HCT116 (cell line): ENCODE data around the gene PHLPP2. TPM values are rescaled to one million over a fixed set of nuclear protein-coding genes. Genes with fewer than 3 reads are reported as not detected.

ENCODE experiments used
- ATAC-seq: fragments of 200-7000 bp; cut with Tn5 transposase; 2 replicates; pipeline ENCODE4 v1.9.1; 2020; ENCODE audit warnings: mild to moderate bottlenecking, moderate library complexity
- BruUV-seq: library from RNA; stranded (reverse); fragments of 400-500 nt; replicated peaks from 2 replicates; lab custom pipeline; 2021; lab: Mats Ljungman, UMichigan
- CTCF ChIA-PET: fragments of 300-600 bp; sonication (Branson Sonifier 250); formaldehyde crosslinking; loops from one replicate; lab custom pipeline; 2021; ENCODE audit warnings: antibody characterized with exemption; lab: Charles Lee
- POLR2A ChIA-PET: fragments of 300-600, 350-600 bp; sonication (Branson Sonifier 250); formaldehyde crosslinking; loops from one replicate; lab custom pipeline; 2021; ENCODE audit warnings: antibody characterized with exemption; lab: Charles Lee
- RAD21 ChIA-PET, 2 experiments: fragments of 300-600 bp; sonication (Branson Sonifier 250); formaldehyde crosslinking; loops; one replicate each; lab custom pipeline; 2023; ENCODE audit warnings: low total read pairs in 2 of 2; ENCODE audit not compliant: uncharacterized antibody in 2 of 2, unreplicated experiment in 2 of 2, low non-redundant PET in 1 of 2; lab: Charles Lee
- DNase-seq: peaks from one replicate; pipeline ENCODE4 v3.0.0-alpha.2; 2010; ENCODE audit warnings: low read depth, low spot score
- H2AFZ ChIP-seq: fragments of 200-600 bp; shearing (Covaris generic), sonication (generic); 2 replicates; pipeline ENCODE4 v1.6.1; 2017; ENCODE audit warnings: low read depth, mixed run types, mixed read lengths, antibody characterized with exemption, low read length; ENCODE audit not compliant: poor library complexity, severe bottlenecking
- H3K27ac ChIP-seq: 2 replicates; pipeline ENCODE4 v1.5.1; 2012; ENCODE audit warnings: low read depth, low read length
- H3K27me3 ChIP-seq: fragments of 200-600 bp; sonication (generic); 2 replicates; pipeline ENCODE4 v1.6.1; 2016; ENCODE audit warnings: mixed run types, low read length, mixed read lengths; ENCODE audit not compliant: insufficient read depth
- H3K36me3 ChIP-seq, 2 experiments: fragments of 200-500 bp in 1 of 2; fragments of 200-600 bp in 1 of 2; sonication (Bioruptor generic) in 1 of 2; sonication (generic) in 1 of 2; 2 replicates each; pipeline versions ENCODE4 v1.5.1 to v1.6.1; 2014 to 2016; ENCODE audit warnings: low read length in 2 of 2, inconsistent platforms in 1 of 2, mixed read lengths in 1 of 2, mixed run types in 1 of 2; ENCODE audit not compliant: insufficient read depth in 2 of 2, control insufficient read depth in 1 of 2
- H3K4me1 ChIP-seq, 2 experiments: fragments of 200-600 bp in 1 of 2; sonication (generic) in 1 of 2; 2 replicates each; pipeline versions ENCODE4 v1.5.1 to v1.6.1; 2012 to 2017; ENCODE audit warnings: low read length in 2 of 2, inconsistent platforms in 1 of 2, mild to moderate bottlenecking in 1 of 2, mixed read lengths in 1 of 2, mixed run types in 1 of 2, moderate library complexity in 1 of 2; ENCODE audit not compliant: insufficient read depth in 2 of 2, control insufficient read depth in 1 of 2
- H3K4me2 ChIP-seq: fragments of 200-600 bp; sonication (generic); 2 replicates; pipeline ENCODE4 v1.6.1; 2017; ENCODE audit warnings: mixed run types, low read length, mixed read lengths
- H3K4me3 ChIP-seq, 2 experiments: fragments of 200-600 bp in 1 of 2; sonication (generic) in 1 of 2; replicated peaks in 1 of 2; 2 replicates each; pipeline ENCODE4 v1.5.1; 2011 to 2016; ENCODE audit warnings: low read length in 2 of 2, control low read depth in 1 of 2, low read depth in 1 of 2, mild to moderate bottlenecking in 1 of 2, mixed read lengths in 1 of 2, mixed run types in 1 of 2
- H3K79me2 ChIP-seq: fragments of 200-600 bp; sonication (generic); 2 replicates; pipeline ENCODE4 v1.6.1; 2017; ENCODE audit warnings: mild to moderate bottlenecking, mixed run types, low read length, moderate library complexity, mixed read lengths; ENCODE audit not compliant: insufficient read depth
- H3K9ac ChIP-seq: fragments of 200-600 bp; sonication (generic); 2 replicates; pipeline ENCODE4 v1.6.1; 2016; ENCODE audit warnings: low read length, mixed read lengths
- H3K9me2 ChIP-seq: fragments of 200-600 bp; sonication (generic), shearing (Covaris generic); 2 replicates; pipeline ENCODE4 v1.6.1; 2017; ENCODE audit warnings: mixed run types, mild to moderate bottlenecking, moderate library complexity; ENCODE audit not compliant: insufficient read depth
- H3K9me3 ChIP-seq, 2 experiments: fragments of 200-500 bp in 1 of 2; fragments of 200-600 bp in 1 of 2; sonication (Bioruptor generic) in 1 of 2; sonication (generic) in 1 of 2; 2 replicates each; pipeline ENCODE4 v1.6.1; 2014 to 2017; ENCODE audit warnings: low read length in 2 of 2, mixed read lengths in 2 of 2, inconsistent platforms in 1 of 2, low read depth in 1 of 2, mild to moderate bottlenecking in 1 of 2, mixed run types in 1 of 2, moderate library complexity in 1 of 2; ENCODE audit not compliant: control insufficient read depth in 1 of 2, insufficient read depth in 1 of 2
- H4K20me1 ChIP-seq: fragments of 200-600 bp; sonication (generic), shearing (Covaris generic); 2 replicates; pipeline ENCODE4 v1.6.1; 2017; ENCODE audit warnings: mixed run types, mild to moderate bottlenecking, moderate library complexity; ENCODE audit not compliant: insufficient read depth
- CBX3 ChIP-seq: IDR thresholded peaks from 2 replicates; pipeline ENCODE4 v1.6.1; 2012; ENCODE audit warnings: low read depth
- EGR1 ChIP-seq: IDR thresholded peaks from 2 replicates; pipeline ENCODE4 v1.6.1; 2012; ENCODE audit warnings: low read depth
- JUND ChIP-seq: IDR thresholded peaks from 2 replicates; pipeline ENCODE4 v1.6.1; 2012
- POLR2A ChIP-seq: IDR thresholded peaks from 2 replicates; pipeline ENCODE4 v1.7.0; 2011; ENCODE audit warnings: borderline replicate concordance; ENCODE audit not compliant: insufficient read depth, insufficient read length; ENCODE audit errors: extremely low read depth
- RAD21 ChIP-seq: IDR thresholded peaks from 2 replicates; pipeline ENCODE4 v1.6.1; 2012; ENCODE audit warnings: low read depth, mild to moderate bottlenecking
- SP1 ChIP-seq: IDR thresholded peaks from 2 replicates; pipeline ENCODE4 v1.6.1; 2012; ENCODE audit warnings: low read depth
- SRF ChIP-seq: IDR thresholded peaks from 2 replicates; pipeline ENCODE4 v1.6.1; 2012; ENCODE audit warnings: low read depth
- TCF7L2 ChIP-seq: IDR thresholded peaks from 2 replicates; pipeline ENCODE4 v1.7.0; 2011; ENCODE audit warnings: borderline replicate concordance, inconsistent platforms; ENCODE audit not compliant: insufficient read depth, insufficient read length; ENCODE audit errors: extremely low read depth
- ZFX ChIP-seq: fragments of 450-650 bp; IDR thresholded peaks from 2 replicates; pipeline ENCODE4 v1.6.1; 2017
- intact Hi-C: fragments of 100-400 bp; cut with micrococcal nuclease; formaldehyde crosslinking; loops from 2 replicates; pipeline ENCODE4 v1.10.0; 2022
- total RNA-seq: library from RNA; stranded (reverse); gene quantifications from one replicate; pipeline ENCODE4 v1.2.1, GENCODE V29; 2021; ENCODE audit not compliant: unreplicated experiment
- TF ChIP-seq, protein P1 (sequence below): IDR thresholded peaks from 2 replicates; pipeline ENCODE4 v1.6.1; 2012
- TF ChIP-seq, protein P2 (sequence below): IDR thresholded peaks from 2 replicates; pipeline ENCODE4 v1.6.1; 2011; ENCODE audit warnings: mild to moderate bottlenecking, low read length, moderate library complexity; ENCODE audit not compliant: insufficient replicate concordance; ENCODE audit errors: extremely low read depth

The PHLPP2 gene
- total RNA-seq, 1 experiment from 2014 or later: 9.0 TPM

DNA sequence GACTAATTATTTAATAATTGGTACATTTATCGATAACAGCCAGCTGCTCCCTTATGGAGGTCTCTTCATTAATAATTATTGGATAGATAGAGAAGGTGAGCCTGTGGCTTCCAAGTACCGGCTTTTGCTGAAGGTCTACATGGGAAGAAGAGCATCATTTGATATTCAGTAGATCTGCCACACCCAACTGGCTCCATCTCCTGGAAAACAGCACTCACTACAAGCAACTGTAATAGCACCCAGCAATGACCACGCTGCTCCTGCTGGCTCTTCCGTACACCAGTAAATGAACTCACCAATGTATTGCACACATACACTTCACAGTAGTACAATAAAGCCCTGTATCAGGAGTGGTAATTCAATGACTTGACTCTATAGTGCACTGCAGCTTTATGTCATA is 79.1 kb downstream of the PHLPP2 start (continued):
- TF ChIP-seq, protein P1, sequence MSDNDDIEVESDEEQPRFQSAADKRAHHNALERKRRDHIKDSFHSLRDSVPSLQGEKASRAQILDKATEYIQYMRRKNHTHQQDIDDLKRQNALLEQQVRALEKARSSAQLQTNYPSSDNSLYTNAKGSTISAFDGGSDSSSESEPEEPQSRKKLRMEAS: no peak
- TF ChIP-seq TCF7L2: no peak

DNA sequence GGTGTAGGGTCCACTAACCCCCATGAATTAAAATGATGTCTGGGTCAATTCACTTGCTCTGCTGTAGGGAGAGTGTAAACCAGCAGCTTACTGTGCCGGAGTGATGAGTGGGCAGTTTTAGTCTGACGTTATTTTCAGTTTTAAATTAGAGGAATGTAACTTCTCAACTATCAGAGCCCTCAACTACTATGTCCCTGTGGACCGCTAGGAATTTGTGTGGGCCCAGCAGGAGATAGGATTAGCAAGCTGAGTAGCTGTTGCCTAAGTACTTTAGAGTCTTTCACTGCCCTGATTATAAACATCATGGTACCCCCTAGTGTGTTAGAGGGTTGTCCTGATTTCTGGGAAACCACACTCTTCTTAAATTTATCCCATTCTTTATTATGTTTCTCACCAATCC is 87.1 kb downstream of the PHLPP2 start:
- no peak for ATAC-seq
- no peaks in the 10 kb centered on the region for H3K4me1 ChIP-seq
- CTCF ChIA-PET: no interaction called here
- H3K4me2 ChIP-seq: no peak overlapping the region
- no TSS peak for BruUV-seq
- no peaks in the 10 kb centered on the region for H3K9me2 ChIP-seq
- H3K9me3 ChIP-seq: no peaks in the 10 kb centered on the region
- POLR2A ChIA-PET: interaction anchor here (1.3 kb wide), 1 partner anchor 11 kb away, joined by 4 read pairs; the partner anchor contains the start of gene MARVELD3
- peaks cover 0 to 15% of the 10 kb centered on the region in 2 experiments; a peak in 3 of 4 replicates for H3K36me3 ChIP-seq
- DNase-seq: no peak
- H3K27ac ChIP-seq: no peak overlapping the region
- no peak for TF ChIP-seq JUND
- no peak for TF ChIP-seq EGR1
- no peaks in the 10 kb centered on the region for H3K79me2 ChIP-seq
- H3K4me3 ChIP-seq: no peak overlapping the region
- H4K20me1 ChIP-seq: no peaks in the 10 kb centered on the region
- no peaks in the 10 kb centered on the region for H3K27me3 ChIP-seq
- H2AFZ ChIP-seq: no peak overlapping the region
- RAD21 ChIA-PET: no interaction called here
- H3K9ac ChIP-seq: no peak overlapping the region
- intact Hi-C loops: no loop called here

DNA sequence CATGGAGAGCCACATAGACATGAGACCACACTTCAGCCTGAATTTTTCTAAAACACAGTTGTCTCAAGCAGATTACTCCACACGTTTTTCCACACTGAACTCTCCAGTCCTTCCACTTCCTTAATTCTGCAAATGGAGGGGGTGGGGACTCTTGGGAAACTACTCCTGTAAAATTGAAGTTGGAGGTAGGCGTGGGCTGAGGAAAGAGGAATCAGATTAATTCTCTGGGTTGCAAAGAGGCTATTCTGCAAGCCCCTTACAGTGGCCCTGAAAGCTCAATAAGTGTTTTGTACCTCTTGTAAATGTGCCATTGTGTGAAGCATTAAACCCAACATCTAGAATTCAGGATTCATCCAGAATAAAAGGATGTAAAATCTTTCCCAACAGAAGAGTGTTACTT is 88.9 kb downstream of the PHLPP2 start:
- BruUV-seq: TSS peak; percentile 8
- POLR2A ChIA-PET: no interaction called here

More for the DNA sequence above, 88.9 kb downstream of the PHLPP2 start:
- no peak overlapping the region for H3K4me3 ChIP-seq
- H4K20me1 ChIP-seq: no peaks in the 10 kb centered on the region
- no peaks in the 10 kb centered on the region for H3K79me2 ChIP-seq
- ATAC-seq: no peak
- H3K36me3 ChIP-seq: peaks cover 5 to 28% of the 10 kb centered on the region in 2 experiments
- no peak overlapping the region for H2AFZ ChIP-seq
- H3K27ac ChIP-seq: no peak overlapping the region
- no peaks in the 10 kb centered on the region for H3K9me2 ChIP-seq
- no peaks in the 10 kb centered on the region for H3K4me1 ChIP-seq
- no peak overlapping the region for H3K9ac ChIP-seq
- H3K4me2 ChIP-seq: no peak overlapping the region
- DNase-seq: no peak
- intact Hi-C loops: no loop called here
- no peak for TF ChIP-seq CBX3
- no peak for TF ChIP-seq ZFX
- no peak for TF ChIP-seq POLR2A
- TF ChIP-seq SP1: no peak
- TF ChIP-seq EGR1: no peak
- TF ChIP-seq TCF7L2: no peak
- TF ChIP-seq, protein P2, sequence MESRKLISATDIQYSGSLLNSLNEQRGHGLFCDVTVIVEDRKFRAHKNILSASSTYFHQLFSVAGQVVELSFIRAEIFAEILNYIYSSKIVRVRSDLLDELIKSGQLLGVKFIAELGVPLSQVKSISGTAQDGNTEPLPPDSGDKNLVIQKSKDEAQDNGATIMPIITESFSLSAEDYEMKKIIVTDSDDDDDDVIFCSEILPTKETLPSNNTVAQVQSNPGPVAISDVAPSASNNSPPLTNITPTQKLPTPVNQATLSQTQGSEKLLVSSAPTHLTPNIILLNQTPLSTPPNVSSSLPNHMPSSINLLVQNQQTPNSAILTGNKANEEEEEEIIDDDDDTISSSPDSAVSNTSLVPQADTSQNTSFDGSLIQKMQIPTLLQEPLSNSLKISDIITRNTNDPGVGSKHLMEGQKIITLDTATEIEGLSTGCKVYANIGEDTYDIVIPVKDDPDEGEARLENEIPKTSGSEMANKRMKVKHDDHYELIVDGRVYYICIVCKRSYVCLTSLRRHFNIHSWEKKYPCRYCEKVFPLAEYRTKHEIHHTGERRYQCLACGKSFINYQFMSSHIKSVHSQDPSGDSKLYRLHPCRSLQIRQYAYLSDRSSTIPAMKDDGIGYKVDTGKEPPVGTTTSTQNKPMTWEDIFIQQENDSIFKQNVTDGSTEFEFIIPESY: no peak
- no peak for TF ChIP-seq SRF
- no peak for TF ChIP-seq RAD21
- no peaks in the 10 kb centered on the region for H3K9me3 ChIP-seq
- RAD21 ChIA-PET: no interaction called here
- CTCF ChIA-PET: no interaction called here
- no peaks in the 10 kb centered on the region for H3K27me3 ChIP-seq
